Endothelial cell of umbilical vein (primary cell): Measurements from ENCODE around the gene SCFD1. TPM values are rescaled to one million over a fixed set of nuclear protein-coding genes. Genes with fewer than 3 reads are reported as not detected.

Experiments
- BruUV-seq: library from RNA; stranded (reverse); fragments of 400-500 nt; replicated peaks from 2 replicates; lab custom pipeline; 2021; lab: Mats Ljungman, UMichigan
- CTCF ChIA-PET: fragments of 300-600, 350-600 bp; sonication (Branson Sonifier 250); formaldehyde crosslinking; loops from one replicate; lab custom pipeline; 2021; ENCODE audit warnings: antibody characterized with exemption, inconsistent platforms; lab: Charles Lee
- POLR2A ChIA-PET: fragments of 300-600, 350-600 bp; sonication (Branson Sonifier 250); formaldehyde crosslinking; loops from one replicate; lab custom pipeline; 2021; ENCODE audit warnings: antibody characterized with exemption, inconsistent platforms; lab: Charles Lee
- DNase-seq: peaks from one replicate; pipeline ENCODE4 v3.0.0-alpha.2; 2011; ENCODE audit warnings: low read depth, low spot score
- FAIRE-seq: peaks from 2 replicates; lab custom pipeline; 2011; peaks lifted over from hg19 to GRCh38; lab: Jason Lieb, UNC
- H2AFZ ChIP-seq: 2 replicates; pipeline ENCODE4 v1.6.0; 2012; ENCODE audit warnings: low read depth, low read length, control low read depth, inconsistent platforms
- H3K27ac ChIP-seq: 2 replicates; pipeline ENCODE4 v1.5.1; 2011; ENCODE audit warnings: low read depth, mild to moderate bottlenecking, control low read depth, low read length, moderate library complexity; ENCODE audit not compliant: insufficient read depth
- H3K27me3 ChIP-seq, 2 experiments: 2 replicates each; pipeline versions ENCODE4 v1.6.0 to v1.6.1; 2011; ENCODE audit warnings: low read length in 2 of 2, mixed read lengths in 1 of 2; ENCODE audit not compliant: control insufficient read depth in 2 of 2, insufficient read depth in 2 of 2
- H3K36me3 ChIP-seq, 2 experiments: 2 replicates in 1 of 2; 3 replicates in 1 of 2; pipeline ENCODE4 v1.5.1; 2011; ENCODE audit warnings: low read length in 2 of 2, mild to moderate bottlenecking in 1 of 2, moderate library complexity in 1 of 2; ENCODE audit not compliant: control insufficient read depth in 2 of 2, insufficient read depth in 2 of 2; ENCODE audit errors: extremely low read depth in 1 of 2
- H3K4me1 ChIP-seq: 3 replicates; pipeline ENCODE4 v1.5.1; 2011; ENCODE audit warnings: mild to moderate bottlenecking, low read length; ENCODE audit not compliant: control insufficient read depth, insufficient read depth; ENCODE audit errors: extremely low read depth
- H3K4me2 ChIP-seq: 2 replicates; pipeline ENCODE4 v1.6.1; 2011; ENCODE audit warnings: low read length, control low read depth, mixed read lengths; ENCODE audit not compliant: insufficient read depth
- H3K4me3 ChIP-seq, 3 experiments: fragments of 200-600 bp in 1 of 3; sonication (generic), shearing (Covaris generic) in 1 of 3; replicated peaks in 1 of 3; 2 replicates each; pipeline ENCODE4 v1.5.1; 2011 to 2016; ENCODE audit warnings: control low read depth in 3 of 3, low read length in 3 of 3, mild to moderate bottlenecking in 2 of 3, inconsistent platforms in 1 of 3, low read depth in 1 of 3, moderate library complexity in 1 of 3; ENCODE audit not compliant: insufficient read depth in 1 of 3
- H3K79me2 ChIP-seq: 2 replicates; pipeline ENCODE4 v1.6.0; 2012; ENCODE audit warnings: low read length, inconsistent platforms; ENCODE audit not compliant: control insufficient read depth, insufficient read depth
- H3K9ac ChIP-seq: replicated peaks from 2 replicates; pipeline ENCODE3; 2011; ENCODE audit warnings: low read length, control low read depth; ENCODE audit not compliant: insufficient read depth; ENCODE audit errors: extremely low read depth
- H3K9me1 ChIP-seq: replicated peaks from 3 replicates; pipeline ENCODE4 v1.6.0; 2011; ENCODE audit warnings: mild to moderate bottlenecking, low read length; ENCODE audit not compliant: control insufficient read depth, insufficient read depth; ENCODE audit errors: extremely low read depth
- H3K9me3 ChIP-seq: replicated peaks from 2 replicates; pipeline ENCODE4 v1.5.1; 2012; ENCODE audit warnings: low read length, inconsistent platforms; ENCODE audit not compliant: control insufficient read depth, insufficient read depth
- H4K20me1 ChIP-seq: replicated peaks from 2 replicates; pipeline ENCODE3; 2011; ENCODE audit warnings: mild to moderate bottlenecking, low read length; ENCODE audit not compliant: control insufficient read depth, insufficient read depth; ENCODE audit errors: extremely low read depth
- CTCF ChIP-seq, 2 donors: IDR thresholded peaks; 1 replicate in 1 of 2; 2 replicates in 1 of 2; pipeline ENCODE4 v1.5.1; 2011; ENCODE audit warnings: low read length in 2 of 2, mild to moderate bottlenecking in 2 of 2, moderate library complexity in 2 of 2, control low read depth in 1 of 2, inconsistent platforms in 1 of 2, low read depth in 1 of 2; ENCODE audit not compliant: insufficient read depth in 1 of 2; ENCODE audit errors: extremely low read depth in 1 of 2
- EZH2 ChIP-seq: IDR thresholded peaks from 2 replicates; pipeline ENCODE4 v1.6.1; 2012; ENCODE audit warnings: borderline replicate concordance, low read depth, mild to moderate bottlenecking, moderate library complexity, low read length, inconsistent platforms; ENCODE audit not compliant: severe bottlenecking
- FOS ChIP-seq: IDR thresholded peaks from 2 replicates; pipeline ENCODE4 v1.6.1; 2011; ENCODE audit warnings: mild to moderate bottlenecking, low read length, moderate library complexity, borderline replicate concordance; ENCODE audit not compliant: insufficient read depth
- JUN ChIP-seq: IDR thresholded peaks from 2 replicates; pipeline ENCODE4 v1.6.1; 2011; ENCODE audit warnings: borderline replicate concordance, low read depth; ENCODE audit not compliant: insufficient read length, insufficient read depth
- MYC ChIP-seq: IDR thresholded peaks from one replicate; pipeline ENCODE4 v1.6.1; 2011; ENCODE audit warnings: mild to moderate bottlenecking, low read depth, low read length
- POLR2A ChIP-seq: IDR thresholded peaks from 2 replicates; pipeline ENCODE4 v1.6.1; 2012; ENCODE audit warnings: low read depth, mild to moderate bottlenecking, control low read depth, low read length
- dilution Hi-C: fragments of 300-500 bp; cut with MboI; formaldehyde crosslinking; loops from one replicate; pipeline ENCODE4 v1.15.0; 2019; ENCODE audit warnings: low sequenced_read_pairs; ENCODE audit not compliant: extremely low pct_ligation_motif_present
- intact Hi-C: fragments of 100-400 bp; cut with micrococcal nuclease; formaldehyde crosslinking; loops from one replicate; pipeline ENCODE4 v1.10.0; 2022
- polyA plus RNA-seq, 4 experiments: library from polyadenylated mRNA; depleted of rRNA in 3 of 4; stranded (reverse) in 3 of 4; unstranded in 1 of 4; fragments of >200 nt; gene quantifications; 2 replicates each; pipeline versions ENCODE4 v1.2.1 to v1.2.3, GENCODE V29; 2011 to 2012; ENCODE audit warnings: missing spikeins in 1 of 4
- total RNA-seq: library from RNA; stranded (reverse); gene quantifications from 2 replicates; pipeline ENCODE4 v1.2.3, GENCODE V29; 2021
- TF ChIP-seq, protein P1 (sequence below): IDR thresholded peaks from 2 replicates; pipeline ENCODE4 v1.6.1; 2011; ENCODE audit not compliant: insufficient read depth, insufficient read length

Gene SCFD1
- total and polyA plus RNA-seq, 2 donors (not counting 3 experiments of a cell fraction or from before 2014, with no cell fraction given), result 21.3 to 59.9 TPM

DNA sequence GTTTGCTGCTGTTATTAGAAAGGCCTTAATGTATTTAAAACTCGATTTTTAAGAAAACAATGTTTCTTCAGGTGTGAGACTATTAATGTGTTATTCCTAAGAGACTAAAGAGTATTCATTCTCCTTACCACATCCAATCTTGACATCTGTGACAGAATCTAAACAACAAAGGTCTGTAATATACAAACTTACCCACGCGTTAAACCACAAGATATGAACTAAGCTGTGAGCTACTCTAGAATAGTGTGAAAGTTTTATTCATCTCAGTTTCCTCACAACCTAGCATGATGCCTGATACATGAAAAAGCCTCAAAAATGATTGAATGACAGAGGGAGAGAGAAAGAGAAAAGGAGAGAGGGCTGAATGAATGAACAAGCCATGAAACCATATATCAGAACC is 135.0 kb downstream of the SCFD1 start:
- dilution Hi-C loops, result no loop called here
- Histone ChIP-seq H3K36me3 (no peaks in the 10 kb centered on the region), H3K79me2 (no peaks in the 10 kb centered on the region), H3K27ac (no peak overlapping the region), H4K20me1 (no peaks in the 10 kb centered on the region), H3K4me3 (no peak overlapping the region), H3K4me1 (no peaks in the 10 kb centered on the region), H3K4me2 (no peak overlapping the region), H3K27me3 (peaks cover 0 to 2% of the 10 kb centered on the region in 2 experiments), H3K9me1 (no peaks in the 10 kb centered on the region), H3K9me3 (no peaks in the 10 kb centered on the region), H3K9ac (no peak overlapping the region), H2AFZ (no peak overlapping the region)
- intact Hi-C loops, result no loop called here
- TF ChIP-seq CTCF (IDR thresholded peaks at IDR 0.05; ENCODE audit: extremely low read depth in 1 of 2, insufficient read depth in 1 of 2, low read depth in 1 of 2, low read length in 2 of 2) (no peak), FOS (no peak), JUN (no peak), POLR2A (no peak), EZH2 (no peak), MYC (no peak)
- TF ChIP-seq, protein P1, sequence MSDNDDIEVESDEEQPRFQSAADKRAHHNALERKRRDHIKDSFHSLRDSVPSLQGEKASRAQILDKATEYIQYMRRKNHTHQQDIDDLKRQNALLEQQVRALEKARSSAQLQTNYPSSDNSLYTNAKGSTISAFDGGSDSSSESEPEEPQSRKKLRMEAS, result no peak
- no peak for DNase-seq
- CTCF ChIA-PET, result no interaction called here
- FAIRE-seq, result no peak
- BruUV-seq, result no TSS peak
- POLR2A ChIA-PET, result no interaction called here
